Activated naive CD4-positive, alpha-beta T cell treated with anti-CD3 and anti-CD28 coated beads for 36 hours (primary cell): ENCODE measurements around the gene SERINC5. TPM values are rescaled to one million over a fixed set of nuclear protein-coding genes. Genes with fewer than 3 reads are reported as not detected.
A peak's percentile ranks its signal among the peaks of the same experiment; 100 is the strongest.

Source experiments
- CTCF ChIA-PET: fragments of 350-600 bp; sonication (Branson Sonifier 250); formaldehyde crosslinking; loops from one replicate; lab custom pipeline; 2021; ENCODE audit warnings: antibody characterized with exemption; lab: Charles Lee
- DNase-seq: peaks from one replicate; pipeline ENCODE4 v3.0.0-alpha.2; 2020
- H3K27ac Mint-ChIP-seq: one replicate; pipeline ENCODE4 v1.8.0; 2021; ENCODE audit warnings: mild to moderate bottlenecking, mixed read lengths
- H3K27me3 Mint-ChIP-seq: one replicate; pipeline ENCODE4 v1.8.0; 2021; ENCODE audit warnings: low read depth, mixed read lengths
- H3K36me3 Mint-ChIP-seq: one replicate; pipeline ENCODE4 v1.8.0; 2021; ENCODE audit warnings: low read depth, mixed read lengths
- H3K4me1 Mint-ChIP-seq: one replicate; pipeline ENCODE4 v1.8.0; 2021; ENCODE audit warnings: low read depth, mixed read lengths
- H3K4me3 Mint-ChIP-seq: one replicate; pipeline ENCODE4 v1.8.0; 2021; ENCODE audit warnings: mild to moderate bottlenecking, moderate library complexity, mixed read lengths
- H3K9me3 Mint-ChIP-seq: one replicate; pipeline ENCODE4 v1.8.0; 2021; ENCODE audit warnings: mixed read lengths
- intact Hi-C: fragments of 100-400 bp; cut with micrococcal nuclease; formaldehyde crosslinking; loops from one replicate; pipeline ENCODE4 v1.15.1; 2023
- total RNA-seq, 2 experiments: library from RNA; stranded (reverse); gene quantifications; one replicate each; pipeline ENCODE4 v1.2.3, GENCODE V29; 2021

The SERINC5 gene
- total RNA-seq, 2 experiments from 2014 or later = 34.8 to 36.4 TPM

- peak overlapping the region; percentile 84 for H3K27ac Mint-ChIP-seq
- peaks cover 51% of the 10 kb centered on the region for H3K4me1 Mint-ChIP-seq
- peak overlapping the region; percentile 81 for H3K4me3 Mint-ChIP-seq
- CTCF ChIA-PET = interaction anchor here (0.6 to 2.3 kb wide), 14 partner anchors 11 to 163 kb away, joined by 3 to 15 read pairs (median 4); no protein-coding TSS in a partner anchor
- no peaks in the 10 kb centered on the region for H3K27me3 Mint-ChIP-seq
- H3K36me3 Mint-ChIP-seq = peaks cover 16% of the 10 kb centered on the region
- peak; percentile 31 for DNase-seq
- H3K9me3 Mint-ChIP-seq = no peaks in the 10 kb centered on the region
- intact Hi-C loops = loop anchor here (1.0 to 10.0 kb wide), 7 partner anchors 8 to 740 kb away; partner anchors contain the start of genes DHFR, HOMER1, MSH3 and ZFYVE16
Observed at GRCh38 chr5:80254767-80255430, 949 bp downstream of the SERINC5 start.

DNA sequence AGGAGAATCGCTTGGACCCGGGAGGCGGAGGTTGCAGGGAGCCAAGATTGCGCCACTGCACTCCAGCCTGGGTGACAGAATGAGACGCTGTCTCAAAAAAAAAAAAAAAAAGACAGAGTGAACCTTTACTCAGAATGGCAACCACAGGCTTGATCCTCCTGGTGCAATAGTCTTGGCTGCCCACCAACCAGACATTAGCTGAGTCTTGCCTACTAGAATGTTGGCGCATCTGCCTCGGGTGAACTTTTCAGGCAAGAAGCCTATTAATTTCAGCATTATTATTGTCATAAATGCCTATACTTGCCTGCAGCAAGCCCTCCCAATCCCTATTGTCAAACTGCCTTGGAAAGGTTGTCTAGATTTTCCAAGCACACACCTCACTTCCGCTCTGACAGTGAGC, 4.2 kb downstream of the SERINC5 start:
- H3K36me3 Mint-ChIP-seq = peaks cover 9% of the 10 kb centered on the region

GRCh38 chr5:80250801-80251200, 5.0 kb downstream of the SERINC5 start:
- Mint-ChIP-seq H3K27ac (no peak overlapping the region), H3K27me3 (no peaks in the 10 kb centered on the region), H3K36me3 (peaks cover 6% of the 10 kb centered on the region), H3K4me3 (no peak overlapping the region), H3K4me1 (peaks cover 77% of the 10 kb centered on the region), H3K9me3 (no peaks in the 10 kb centered on the region)
- intact Hi-C loops = loop anchor here (5.0 to 10.0 kb wide), 2 partner anchors 156 to 736 kb away; partner anchors contain the start of genes HOMER1 and ZFYVE16
- CTCF ChIA-PET = interaction anchor here (1.0 to 1.2 kb wide), 3 partner anchors 17 to 58 kb away, joined by 3 read pairs; no protein-coding TSS in a partner anchor
- DNase-seq = no peak

More for the DNA sequence above, 4.2 kb downstream of the SERINC5 start:
- intact Hi-C loops = loop anchor here (5.0 to 10.0 kb wide), 2 partner anchors 156 to 737 kb away; partner anchors contain the start of genes HOMER1 and ZFYVE16
- Mint-ChIP-seq H3K4me3 (no peak overlapping the region), H3K4me1 (peaks cover 72% of the 10 kb centered on the region), H3K27me3 (no peaks in the 10 kb centered on the region), H3K9me3 (no peaks in the 10 kb centered on the region), H3K27ac (peak overlapping the region; percentile 84)
- DNase-seq = no peak
- CTCF ChIA-PET = interaction anchor here (1.0 to 1.2 kb wide), 3 partner anchors 18 to 59 kb away, joined by 3 read pairs; no protein-coding TSS in a partner anchor

- intact Hi-C loops = loop anchor here (5.0 to 10.0 kb wide), 2 partner anchors 157 to 735 kb away; partner anchors contain the start of genes HOMER1 and ZFYVE16
- H3K4me3 Mint-ChIP-seq = no peak overlapping the region
- no peaks in the 10 kb centered on the region for H3K27me3 Mint-ChIP-seq
- H3K36me3 Mint-ChIP-seq = peaks cover 10% of the 10 kb centered on the region
- peaks cover 2% of the 10 kb centered on the region for H3K9me3 Mint-ChIP-seq
- peak overlapping the region; percentile 52 for H3K27ac Mint-ChIP-seq
- no peak for DNase-seq
- CTCF ChIA-PET = no interaction called here
- peaks cover 83% of the 10 kb centered on the region for H3K4me1 Mint-ChIP-seq
Observed at GRCh38 chr5:80249901-80250300, 5.9 kb downstream of the SERINC5 start.

DNA sequence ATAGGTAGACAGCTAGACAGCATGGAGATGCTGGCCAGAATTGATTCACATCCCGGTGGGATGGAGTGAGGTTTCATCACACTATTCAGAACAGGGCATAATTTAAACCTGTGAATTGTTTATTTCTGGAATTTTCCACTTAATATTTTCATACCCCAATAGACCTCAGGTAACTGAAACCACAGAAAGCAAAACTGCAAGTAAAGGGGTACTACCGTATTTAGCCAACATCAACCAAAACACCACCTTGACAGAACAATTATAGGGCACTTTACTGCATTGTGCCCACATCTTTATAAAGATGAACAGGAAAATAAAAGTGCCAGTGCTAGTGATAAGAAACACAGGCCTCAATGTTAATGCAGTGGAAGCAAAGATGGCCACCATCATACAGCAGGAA, 7.5 kb downstream of the SERINC5 start:
- intact Hi-C loops = no loop called here
- peak overlapping the region; percentile 54 for H3K27ac Mint-ChIP-seq
- H3K27me3 Mint-ChIP-seq = no peaks in the 10 kb centered on the region
- no peak for DNase-seq
- H3K4me3 Mint-ChIP-seq = no peak overlapping the region
- peaks cover 8% of the 10 kb centered on the region for H3K9me3 Mint-ChIP-seq
- CTCF ChIA-PET = interaction anchor here (0.6 to 1.0 kb wide), 3 partner anchors 20 to 157 kb away, joined by 3 to 4 read pairs (median 3); no protein-coding TSS in a partner anchor
- H3K36me3 Mint-ChIP-seq = peaks cover 12% of the 10 kb centered on the region
- H3K4me1 Mint-ChIP-seq = peaks cover 78% of the 10 kb centered on the region

DNA sequence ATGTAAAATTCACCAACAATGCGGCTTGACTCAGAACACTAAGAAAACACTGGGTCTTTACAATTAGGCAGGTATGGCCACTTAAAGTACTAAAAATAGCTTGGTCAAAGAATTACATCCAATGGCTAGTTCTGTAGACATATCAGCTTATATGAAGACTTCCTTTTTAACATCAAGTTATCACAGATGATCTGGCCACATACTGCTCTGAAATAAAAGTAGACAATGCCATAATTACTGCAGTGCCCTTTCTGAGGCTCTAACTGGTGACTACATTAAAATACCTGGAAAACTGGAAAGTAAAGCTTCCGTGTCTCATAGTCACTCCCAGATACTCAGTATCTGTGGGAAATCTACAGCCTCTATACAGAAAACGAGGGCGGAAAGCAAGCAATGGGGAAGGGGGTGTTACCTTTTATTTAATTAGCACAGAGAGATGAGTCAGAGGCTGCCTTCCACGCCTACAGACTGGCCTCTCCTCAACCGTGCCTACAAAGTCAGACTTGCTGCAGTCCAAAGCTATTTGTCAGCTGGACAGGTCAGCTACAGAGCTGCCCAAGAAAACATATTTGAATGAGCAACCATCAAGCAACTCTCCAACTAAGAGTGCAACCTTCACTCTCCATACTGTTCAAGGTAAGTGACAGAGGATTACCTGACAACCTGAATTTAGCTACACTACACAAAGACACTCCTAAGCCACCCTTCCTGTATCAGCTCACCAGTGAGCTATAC, 8.7 kb downstream of the SERINC5 start:
- CTCF ChIA-PET = interaction anchor here (0.5 to 1.2 kb wide), 4 partner anchors 8 to 155 kb away, joined by 3 read pairs; no protein-coding TSS in a partner anchor
- Mint-ChIP-seq H3K4me1 (peaks cover 68% of the 10 kb centered on the region), H3K4me3 (peak overlapping the region; percentile 20), H3K27me3 (no peaks in the 10 kb centered on the region), H3K9me3 (peaks cover 15% of the 10 kb centered on the region), H3K36me3 (peaks cover 24% of the 10 kb centered on the region), H3K27ac (peak overlapping the region; percentile 68)
- intact Hi-C loops = loop anchor here (1.0 kb wide), 2 partner anchors 8 to 13 kb away; no protein-coding TSS in a partner anchor
- peak; percentile 69 for DNase-seq

DNA sequence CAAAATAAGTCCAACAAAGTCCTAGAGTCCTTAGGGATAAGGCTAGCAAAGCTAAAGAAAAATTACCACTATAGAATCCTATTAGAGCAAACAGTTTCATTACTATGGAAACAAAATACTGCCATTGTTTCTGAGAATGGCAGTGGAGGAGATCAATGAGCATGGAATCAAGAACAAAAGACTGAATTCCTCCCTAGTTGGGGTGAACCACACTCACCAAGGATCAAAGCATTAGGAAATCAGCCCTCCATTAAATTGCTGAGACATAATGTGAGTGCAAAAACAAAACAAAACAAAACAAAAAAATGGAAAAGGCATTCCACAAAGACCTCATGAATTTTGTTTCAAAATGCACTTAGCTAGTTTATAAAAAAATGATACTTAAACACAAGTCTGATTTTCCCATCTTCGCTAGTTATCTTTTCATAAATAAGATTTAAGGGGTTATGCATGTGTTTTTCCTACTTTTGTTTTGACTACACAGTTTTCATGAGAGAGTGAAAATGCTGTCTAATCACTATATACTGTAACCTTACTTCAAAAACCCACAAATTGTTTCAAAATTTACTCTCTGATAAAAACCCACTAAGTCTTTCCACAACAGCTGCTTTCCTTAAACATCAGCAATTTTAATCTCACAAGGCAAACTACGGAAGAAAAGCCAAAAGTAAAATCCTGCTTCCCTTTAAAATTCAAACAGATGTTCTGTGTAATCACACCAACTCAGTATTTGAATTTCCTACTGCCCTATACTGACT, 9.7 kb downstream of the SERINC5 start:
- no peak for DNase-seq
- peak overlapping the region; percentile 7 for H3K27ac Mint-ChIP-seq
- no peak overlapping the region for H3K4me3 Mint-ChIP-seq
- H3K4me1 Mint-ChIP-seq = peaks cover 69% of the 10 kb centered on the region
- no peaks in the 10 kb centered on the region for H3K27me3 Mint-ChIP-seq
- H3K36me3 Mint-ChIP-seq = peaks cover 34% of the 10 kb centered on the region
- CTCF ChIA-PET = interaction anchor here (1.2 kb wide), 1 partner anchor 36 kb away, joined by 3 read pairs; no protein-coding TSS in a partner anchor
- H3K9me3 Mint-ChIP-seq = peaks cover 24% of the 10 kb centered on the region
- intact Hi-C loops = no loop called here

GRCh38 chr5:80243567-80243966, 12.3 kb downstream of the SERINC5 start:
- H3K36me3 Mint-ChIP-seq = peaks cover 34% of the 10 kb centered on the region
- H3K27me3 Mint-ChIP-seq = no peaks in the 10 kb centered on the region
- peaks cover 73% of the 10 kb centered on the region for H3K4me1 Mint-ChIP-seq
- intact Hi-C loops = no loop called here
- H3K4me3 Mint-ChIP-seq = no peak overlapping the region
- DNase-seq = peak; percentile 2
- CTCF ChIA-PET = interaction anchor here (0.8 to 1.0 kb wide), 2 partner anchors 12 to 152 kb away, joined by 3 to 4 read pairs; partner anchors contain the start of gene SERINC5
- no peak overlapping the region for H3K27ac Mint-ChIP-seq
- H3K9me3 Mint-ChIP-seq = peaks cover 26% of the 10 kb centered on the region

DNA sequence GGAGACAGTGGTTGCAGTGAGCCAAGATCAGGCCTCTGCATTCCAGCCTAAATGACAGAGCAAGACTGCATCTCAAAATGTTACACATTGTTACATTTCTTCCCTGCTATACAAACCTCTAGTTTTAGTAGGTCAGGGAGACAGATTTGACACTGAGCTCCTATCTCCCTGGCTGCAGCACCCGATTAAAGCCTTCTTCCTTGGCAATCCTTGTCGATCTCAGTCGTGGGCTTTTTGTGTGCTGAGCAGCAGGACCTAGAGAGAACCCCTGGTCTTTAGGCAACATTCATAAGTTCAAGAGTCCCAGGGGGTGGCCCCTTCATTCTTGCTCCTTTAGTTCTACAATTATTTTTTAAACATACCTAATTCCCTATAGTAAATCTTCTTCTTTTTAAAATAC, 13.0 kb downstream of the SERINC5 start:
- Mint-ChIP-seq H3K36me3 (peaks cover 34% of the 10 kb centered on the region), H3K9me3 (peaks cover 26% of the 10 kb centered on the region), H3K4me3 (no peak overlapping the region), H3K27ac (no peak overlapping the region), H3K4me1 (peaks cover 72% of the 10 kb centered on the region), H3K27me3 (no peaks in the 10 kb centered on the region)
- CTCF ChIA-PET = no interaction called here
- DNase-seq = peak; percentile 5
- intact Hi-C loops = no loop called here

GRCh38 chr5:80240368-80240986, 15.4 kb downstream of the SERINC5 start:
- Mint-ChIP-seq H3K9me3 (peaks cover 26% of the 10 kb centered on the region), H3K4me1 (peaks cover 71% of the 10 kb centered on the region), H3K36me3 (peaks cover 34% of the 10 kb centered on the region), H3K27me3 (no peaks in the 10 kb centered on the region), H3K4me3 (no peak overlapping the region), H3K27ac (peak overlapping the region; percentile 56)
- CTCF ChIA-PET = interaction anchor here (1.1 to 1.8 kb wide), 2 partner anchors 14 to 21 kb away, joined by 4 to 5 read pairs; no protein-coding TSS in a partner anchor
- no peak for DNase-seq
- intact Hi-C loops = no loop called here
